ENCODE data around the gene FANCL.
"Not testable (repeated sequence)": the region's sequence is repeated elsewhere in the genome, so short reads cannot be mapped to it uniquely, and the experiment has no call there.

Gene FANCL

DNA sequence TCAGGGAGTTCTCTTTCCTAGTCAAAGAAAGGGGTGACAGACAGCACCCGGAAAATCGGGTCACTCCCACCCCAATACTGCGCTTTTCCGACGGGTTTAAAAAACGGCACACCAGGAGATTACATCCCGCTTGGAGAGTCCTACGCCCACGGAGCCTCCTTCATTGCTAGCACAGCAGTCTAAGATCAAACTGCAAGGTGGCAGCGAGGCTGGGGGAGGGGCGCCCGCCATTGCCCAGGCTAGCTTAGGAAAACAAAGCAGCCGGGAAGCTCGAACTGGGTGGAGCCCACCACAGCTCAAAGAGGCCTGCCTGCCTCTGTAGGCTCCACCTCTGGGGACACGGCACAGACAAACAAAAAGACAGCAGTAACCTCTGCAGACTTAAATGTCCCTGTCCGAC lies 69.3 kb downstream of the FANCL start:
- H3K4me1 ChIP-seq (ENCODE audit: control insufficient read depth, low read depth, low read length); H3K4me3 ChIP-seq (ENCODE audit: low read length); H3K27me3 ChIP-seq (ENCODE audit: control insufficient read depth, insufficient read depth, low read length); H3K36me3 ChIP-seq (ENCODE audit: control insufficient read depth, low read depth, low read length); H3K27ac ChIP-seq (ENCODE audit: low read length); H3K9me3 ChIP-seq (ENCODE audit: control insufficient read depth, low read depth, low read length); H3K9ac ChIP-seq (ENCODE audit: low read length): not testable (repeated sequence)

DNA sequence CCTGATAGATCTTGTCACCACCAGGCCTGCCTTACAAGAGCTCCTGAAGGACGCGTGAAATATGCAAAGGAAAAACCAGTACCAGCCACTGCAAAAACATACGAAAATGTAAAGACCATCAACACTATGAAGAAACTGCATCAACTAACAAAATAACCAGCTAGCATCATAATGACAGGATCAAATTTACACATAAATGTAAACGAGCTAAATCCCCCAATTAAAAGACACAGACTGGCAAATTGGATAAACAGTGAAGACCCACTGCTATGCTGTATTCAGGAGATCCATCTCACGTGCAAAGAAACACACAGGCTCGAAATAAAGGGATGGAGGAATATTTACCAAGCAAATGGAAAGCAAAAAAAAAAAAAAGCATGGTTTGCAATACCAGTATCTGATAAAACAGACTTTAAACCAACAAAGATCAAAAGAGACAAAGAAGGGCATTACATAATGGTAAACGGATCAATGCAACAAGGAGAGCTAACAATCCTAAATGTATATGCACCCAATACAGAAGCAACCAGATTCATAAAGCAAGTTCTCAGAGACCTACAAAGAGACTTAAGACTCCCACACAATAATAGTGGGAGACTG lies 70.7 kb downstream of the FANCL start:
- not testable (repeated sequence) for H3K27me3 ChIP-seq (ENCODE audit: control insufficient read depth, insufficient read depth, low read length); H3K9ac ChIP-seq (ENCODE audit: low read length); H3K4me1 ChIP-seq (ENCODE audit: control insufficient read depth, low read depth, low read length); H3K4me3 ChIP-seq (ENCODE audit: low read length); H3K27ac ChIP-seq (ENCODE audit: low read length); H3K36me3 ChIP-seq (ENCODE audit: control insufficient read depth, low read depth, low read length); H3K9me3 ChIP-seq (ENCODE audit: control insufficient read depth, low read depth, low read length)

DNA sequence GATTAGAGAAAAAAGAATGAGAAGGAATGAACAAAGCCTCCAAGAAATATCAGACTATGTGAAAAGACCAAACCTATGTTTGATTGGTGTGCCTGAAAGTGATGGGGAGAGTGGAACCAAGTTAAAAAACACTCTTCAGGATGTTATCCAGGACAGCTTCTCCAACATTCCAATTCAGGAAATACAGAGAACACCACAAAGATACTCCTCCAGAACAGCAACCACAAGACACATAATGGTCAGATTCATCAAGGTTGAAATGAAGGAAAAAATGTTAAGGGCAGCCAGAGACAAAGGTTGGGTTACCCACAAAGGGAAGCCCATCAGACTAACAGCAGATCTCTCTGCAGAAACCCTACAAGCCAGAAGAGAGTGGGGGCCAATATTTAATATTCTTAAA lies 71.3 kb downstream of the FANCL start:
- H3K4me3 ChIP-seq (ENCODE audit: low read length); H3K27me3 ChIP-seq (ENCODE audit: control insufficient read depth, insufficient read depth, low read length); H3K36me3 ChIP-seq (ENCODE audit: control insufficient read depth, low read depth, low read length); H3K4me1 ChIP-seq (ENCODE audit: control insufficient read depth, low read depth, low read length); H3K9ac ChIP-seq (ENCODE audit: low read length); H3K27ac ChIP-seq (ENCODE audit: low read length); H3K9me3 ChIP-seq (ENCODE audit: control insufficient read depth, low read depth, low read length): not testable (repeated sequence)

DNA sequence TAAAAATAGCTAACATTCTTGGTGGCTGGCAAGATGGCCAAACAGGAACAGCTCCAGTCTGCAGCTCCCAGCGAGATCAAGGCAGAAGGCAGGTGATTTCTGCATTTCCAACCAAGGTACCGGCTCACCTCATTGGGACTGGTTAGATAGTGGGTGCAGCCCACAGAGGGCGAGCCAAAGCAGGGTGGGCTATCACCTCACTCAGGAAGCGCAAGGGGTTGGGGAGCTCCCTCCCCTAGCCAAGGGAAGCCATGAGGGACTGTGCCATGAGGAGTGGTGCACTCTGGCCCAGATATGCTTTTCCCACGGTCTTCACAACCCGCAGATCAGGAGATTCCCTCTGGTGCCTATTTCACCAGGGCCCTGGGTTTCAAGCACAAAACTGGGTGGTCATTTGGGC lies 73.0 kb downstream of the FANCL start:
- not testable (repeated sequence) for H3K4me1 ChIP-seq (ENCODE audit: control insufficient read depth, low read depth, low read length); H3K4me3 ChIP-seq (ENCODE audit: low read length); H3K9ac ChIP-seq (ENCODE audit: low read length); H3K27ac ChIP-seq (ENCODE audit: low read length); H3K9me3 ChIP-seq (ENCODE audit: control insufficient read depth, low read depth, low read length); H3K27me3 ChIP-seq (ENCODE audit: control insufficient read depth, insufficient read depth, low read length)
- H3K36me3 ChIP-seq (ENCODE audit: control insufficient read depth, low read depth, low read length), result peaks cover 13% of the 10 kb centered on the region

DNA sequence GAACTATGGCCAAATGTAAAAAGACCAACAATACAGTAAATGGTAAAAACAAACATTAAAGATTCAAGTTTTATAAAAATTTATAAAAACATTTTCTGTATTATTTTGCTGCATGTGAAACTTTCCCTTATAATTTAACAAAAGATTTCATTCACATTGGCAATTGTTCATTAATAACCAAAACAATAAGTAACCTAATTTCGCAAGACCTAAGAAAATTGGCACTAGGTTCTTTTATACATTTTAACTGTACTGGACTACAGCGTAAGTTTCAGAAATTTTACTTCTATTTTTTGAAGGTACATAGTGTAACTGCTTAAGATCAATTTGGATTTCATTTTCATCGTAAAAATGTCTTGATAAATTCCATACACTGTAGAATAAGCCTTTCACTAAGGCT lies 77.2 kb downstream of the FANCL start:
- H3K4me3 ChIP-seq (ENCODE audit: low read length), result no peak overlapping the region
- H3K9me3 ChIP-seq (ENCODE audit: control insufficient read depth, low read depth, low read length), result no peaks in the 10 kb centered on the region
- H3K36me3 ChIP-seq (ENCODE audit: control insufficient read depth, low read depth, low read length), result peaks cover 51% of the 10 kb centered on the region

DNA sequence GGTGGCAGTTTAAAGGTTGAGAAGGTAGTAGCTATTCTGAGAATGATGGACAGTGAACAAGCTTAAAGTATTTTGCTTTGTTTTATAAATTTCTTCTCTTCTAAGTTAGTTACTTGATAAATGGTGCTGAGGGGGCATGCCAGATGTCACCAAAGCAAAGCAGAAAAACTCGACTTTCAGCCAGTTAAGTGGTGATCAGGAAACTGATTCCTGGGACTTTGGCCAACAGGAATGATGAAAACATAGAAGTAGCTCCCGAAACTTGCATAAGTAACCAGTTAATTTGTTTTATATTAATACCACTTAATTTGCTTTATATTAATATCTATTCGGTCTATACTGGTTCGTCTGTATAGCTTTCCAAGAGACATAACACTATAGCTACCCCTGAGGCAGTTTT lies 82.6 kb downstream of the FANCL start:
- no peak overlapping the region for H3K27ac ChIP-seq (ENCODE audit: low read length)
- H3K27me3 ChIP-seq (ENCODE audit: control insufficient read depth, insufficient read depth, low read length), result no peaks in the 10 kb centered on the region
- no peak overlapping the region for H3K4me3 ChIP-seq (ENCODE audit: low read length)
- H3K9me3 ChIP-seq (ENCODE audit: control insufficient read depth, low read depth, low read length), result no peaks in the 10 kb centered on the region
- H3K9ac ChIP-seq (ENCODE audit: low read length), result no peak overlapping the region
- peaks cover 50% of the 10 kb centered on the region for H3K36me3 ChIP-seq (ENCODE audit: control insufficient read depth, low read depth, low read length)
- H3K4me1 ChIP-seq (ENCODE audit: control insufficient read depth, low read depth, low read length), result no peaks in the 10 kb centered on the region

More for the DNA sequence above, 77.2 kb downstream of the FANCL start:
- H3K27ac ChIP-seq (ENCODE audit: low read length), result no peak overlapping the region
- no peaks in the 10 kb centered on the region for H3K4me1 ChIP-seq (ENCODE audit: control insufficient read depth, low read depth, low read length)
- no peaks in the 10 kb centered on the region for H3K27me3 ChIP-seq (ENCODE audit: control insufficient read depth, insufficient read depth, low read length)
- no peak overlapping the region for H3K9ac ChIP-seq (ENCODE audit: low read length)

DNA sequence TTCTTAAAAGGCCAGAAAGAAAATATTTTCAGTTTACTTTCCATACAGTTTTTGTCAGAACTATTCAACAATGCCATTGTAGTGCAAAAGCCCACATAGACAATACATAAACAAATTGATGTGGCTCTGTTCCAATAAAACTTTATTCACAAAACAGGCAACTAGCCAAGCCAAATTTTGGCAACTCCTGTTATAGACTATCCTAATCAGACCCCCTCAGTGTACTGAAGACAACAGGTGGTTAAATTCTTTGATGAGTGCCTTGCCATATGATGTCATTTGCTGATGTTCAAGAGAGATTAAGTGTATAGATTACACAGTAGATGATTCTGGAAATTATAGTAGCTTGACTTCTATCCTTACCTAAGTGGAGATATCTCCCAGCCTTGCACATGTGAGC lies 83.4 kb downstream of the FANCL start:
- Histone ChIP-seq H3K4me1 (ENCODE audit: control insufficient read depth, low read depth, low read length) (no peaks in the 10 kb centered on the region), H3K36me3 (ENCODE audit: control insufficient read depth, low read depth, low read length) (peaks cover 44% of the 10 kb centered on the region), H3K9ac (ENCODE audit: low read length) (no peak overlapping the region), H3K27me3 (ENCODE audit: control insufficient read depth, insufficient read depth, low read length) (no peaks in the 10 kb centered on the region), H3K4me3 (ENCODE audit: low read length) (no peak overlapping the region), H3K9me3 (ENCODE audit: control insufficient read depth, low read depth, low read length) (no peaks in the 10 kb centered on the region), H3K27ac (ENCODE audit: low read length) (no peak overlapping the region)

DNA sequence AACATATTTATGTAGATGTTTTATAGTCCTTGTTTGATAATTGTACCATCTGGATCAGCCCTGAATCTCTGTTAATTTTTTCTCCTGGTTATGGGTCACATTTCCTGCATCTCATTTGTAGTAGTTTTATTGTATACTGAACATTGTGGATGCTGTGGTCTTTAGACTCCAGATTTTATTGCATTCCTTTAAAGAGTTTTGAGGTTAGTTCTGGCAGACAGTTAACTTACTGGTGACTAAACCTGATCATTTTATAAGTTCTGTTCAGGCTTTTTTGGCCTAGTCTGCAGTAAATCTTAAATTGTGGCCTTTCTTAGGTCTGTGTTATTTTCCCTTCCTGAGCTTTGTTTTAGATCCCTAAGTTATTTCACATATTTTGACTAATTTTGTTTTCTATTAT lies 84.3 kb downstream of the FANCL start:
- H3K9ac ChIP-seq (ENCODE audit: low read length), result no peak overlapping the region
- H3K36me3 ChIP-seq (ENCODE audit: control insufficient read depth, low read depth, low read length), result peaks cover 34% of the 10 kb centered on the region
- H3K4me3 ChIP-seq (ENCODE audit: low read length), result no peak overlapping the region
- H3K27ac ChIP-seq (ENCODE audit: low read length), result no peak overlapping the region
- no peaks in the 10 kb centered on the region for H3K27me3 ChIP-seq (ENCODE audit: control insufficient read depth, insufficient read depth, low read length)
- H3K9me3 ChIP-seq (ENCODE audit: control insufficient read depth, low read depth, low read length), result no peaks in the 10 kb centered on the region
- no peaks in the 10 kb centered on the region for H3K4me1 ChIP-seq (ENCODE audit: control insufficient read depth, low read depth, low read length)

DNA sequence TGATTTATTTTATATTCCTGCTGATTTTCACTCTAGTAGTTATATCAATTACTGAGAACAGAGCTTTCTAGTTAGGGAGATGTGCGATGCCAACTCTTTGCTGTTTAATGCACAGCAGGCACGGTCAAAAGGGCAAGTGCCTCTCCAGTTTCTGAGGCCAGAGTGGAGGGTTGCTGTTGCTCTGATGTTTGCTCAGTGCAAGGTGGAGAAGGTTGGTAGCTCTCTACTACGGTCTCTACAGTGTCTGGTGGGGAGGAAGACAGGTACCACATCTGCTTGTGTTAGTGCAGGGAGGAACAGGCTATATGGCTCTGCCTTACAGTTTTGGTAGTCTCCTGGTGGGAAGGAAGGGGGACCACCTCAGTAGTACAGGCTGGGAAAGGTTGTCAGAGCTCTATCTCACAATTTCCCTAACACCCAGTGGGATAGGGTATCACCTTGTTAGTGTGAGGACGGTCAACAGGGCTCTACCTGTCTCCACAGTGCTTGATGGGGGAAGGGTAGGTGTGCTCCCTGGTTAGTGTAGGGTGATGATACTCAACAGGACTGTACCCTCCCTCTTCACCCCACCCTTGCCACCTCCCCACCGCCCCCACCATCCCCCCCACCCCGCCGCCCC lies 85.9 kb downstream of the FANCL start:
- no peaks in the 10 kb centered on the region for H3K9me3 ChIP-seq (ENCODE audit: control insufficient read depth, low read depth, low read length)
- no peaks in the 10 kb centered on the region for H3K4me1 ChIP-seq (ENCODE audit: control insufficient read depth, low read depth, low read length)
- no peak overlapping the region for H3K27ac ChIP-seq (ENCODE audit: low read length)
- H3K4me3 ChIP-seq (ENCODE audit: low read length), result no peak overlapping the region
- H3K27me3 ChIP-seq (ENCODE audit: control insufficient read depth, insufficient read depth, low read length), result no peaks in the 10 kb centered on the region
- H3K9ac ChIP-seq (ENCODE audit: low read length), result no peak overlapping the region
- peaks cover 20% of the 10 kb centered on the region for H3K36me3 ChIP-seq (ENCODE audit: control insufficient read depth, low read depth, low read length)

DNA sequence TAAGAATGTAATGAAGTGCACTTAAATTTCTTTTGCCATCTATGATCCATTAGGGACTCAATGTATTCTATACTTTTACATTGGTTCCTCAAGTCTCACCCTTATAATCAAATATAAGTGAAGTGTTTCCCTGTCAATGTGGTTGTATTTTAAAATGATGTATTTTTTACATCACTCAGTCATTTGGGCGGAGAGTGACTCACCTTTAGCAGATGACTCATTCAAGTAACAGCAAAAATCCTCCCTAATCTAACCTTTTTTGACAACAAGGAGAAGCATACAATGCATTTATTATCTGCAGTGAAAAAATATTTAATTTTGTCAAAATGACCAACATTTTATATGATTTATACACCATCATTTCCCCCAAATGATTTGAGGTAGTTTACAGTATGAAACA lies 94.4 kb downstream of the FANCL start:
- H3K27ac ChIP-seq (ENCODE audit: low read length), result no peak overlapping the region
- H3K27me3 ChIP-seq (ENCODE audit: control insufficient read depth, insufficient read depth, low read length), result no peaks in the 10 kb centered on the region
- no peak overlapping the region for H3K9ac ChIP-seq (ENCODE audit: low read length)

DNA sequence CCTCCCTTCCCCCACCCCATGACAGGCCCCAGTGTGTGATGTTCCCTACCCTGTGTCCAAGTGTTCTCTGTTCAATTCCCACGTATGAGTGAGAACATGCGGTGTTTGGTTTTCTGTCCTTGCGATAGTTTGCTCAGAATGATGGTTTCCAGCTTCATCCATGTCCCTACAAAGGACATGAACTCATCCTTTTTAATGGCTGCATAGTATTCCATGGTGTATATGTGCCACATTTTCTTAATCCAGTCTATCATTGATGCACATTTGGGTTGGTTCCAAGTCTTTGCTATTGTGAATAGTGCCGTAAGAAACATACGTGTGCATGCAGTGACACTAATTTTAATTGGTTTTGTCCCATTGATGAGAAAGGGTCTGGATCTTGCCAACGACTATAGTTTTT lies 95.4 kb downstream of the FANCL start:
- H3K27me3 ChIP-seq (ENCODE audit: control insufficient read depth, insufficient read depth, low read length); H3K4me3 ChIP-seq (ENCODE audit: low read length); H3K27ac ChIP-seq (ENCODE audit: low read length); H3K4me1 ChIP-seq (ENCODE audit: control insufficient read depth, low read depth, low read length); H3K9me3 ChIP-seq (ENCODE audit: control insufficient read depth, low read depth, low read length); H3K36me3 ChIP-seq (ENCODE audit: control insufficient read depth, low read depth, low read length); H3K9ac ChIP-seq (ENCODE audit: low read length): not testable (repeated sequence)

More for the DNA sequence above, 94.4 kb downstream of the FANCL start:
- Histone ChIP-seq H3K4me1 (ENCODE audit: control insufficient read depth, low read depth, low read length) (no peaks in the 10 kb centered on the region), H3K9me3 (ENCODE audit: control insufficient read depth, low read depth, low read length) (no peaks in the 10 kb centered on the region), H3K36me3 (ENCODE audit: control insufficient read depth, low read depth, low read length) (no peaks in the 10 kb centered on the region), H3K4me3 (ENCODE audit: low read length) (no peak overlapping the region)

DNA sequence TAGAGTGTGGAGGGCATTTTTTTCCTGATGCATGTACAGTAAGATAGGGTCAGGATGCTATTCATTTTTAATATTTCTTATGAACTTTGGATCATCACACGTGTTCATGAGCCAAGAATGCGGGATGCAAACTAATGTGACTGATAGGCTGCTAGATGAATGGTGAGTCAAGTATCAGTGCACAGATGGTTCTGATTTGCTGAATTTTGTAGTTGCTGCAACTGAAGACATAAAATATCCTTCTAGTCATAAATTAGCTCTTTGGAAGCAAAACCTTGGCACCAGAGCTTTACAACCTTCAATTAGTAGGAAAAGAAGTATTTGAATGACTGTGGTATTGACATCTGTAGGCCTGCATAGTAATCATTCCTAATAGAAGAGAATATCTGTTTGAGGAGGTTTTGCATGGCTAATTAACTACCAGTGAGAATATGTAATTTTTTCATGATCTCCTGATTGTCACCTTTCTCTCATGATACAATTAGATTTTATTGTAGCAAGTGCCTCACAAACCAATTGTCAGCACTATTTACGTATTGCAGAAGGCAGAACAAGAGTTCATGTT lies 100.5 kb downstream of the FANCL start:
- Histone ChIP-seq H3K36me3 (ENCODE audit: control insufficient read depth, low read depth, low read length) (no peaks in the 10 kb centered on the region), H3K9me3 (ENCODE audit: control insufficient read depth, low read depth, low read length) (no peaks in the 10 kb centered on the region), H3K4me1 (ENCODE audit: control insufficient read depth, low read depth, low read length) (peaks cover 5% of the 10 kb centered on the region), H3K9ac (ENCODE audit: low read length) (no peak overlapping the region), H3K27ac (ENCODE audit: low read length) (no peak overlapping the region), H3K27me3 (ENCODE audit: control insufficient read depth, insufficient read depth, low read length) (no peaks in the 10 kb centered on the region), H3K4me3 (ENCODE audit: low read length) (no peak overlapping the region)

All from iPS-18a (cell line).